ENCODE data around the gene DKK3.
A peak's percentile ranks its signal among the peaks of the same experiment; 100 is the strongest.

The DKK3 gene

GRCh38 chr11:11966354-11966741 lies 42.1 kb downstream of the DKK3 start:
- no peak for FAIRE-seq

- no peak for FAIRE-seq
These were observed 42.6 kb downstream of the DKK3 start for GRCh38 chr11:11965656-11966353.

GRCh38 chr11:11965192-11965591 lies 43.2 kb downstream of the DKK3 start:
- FAIRE-seq: no peak

GRCh38 chr11:11964774-11965150 lies 43.7 kb downstream of the DKK3 start:
- no peak for FAIRE-seq

- FAIRE-seq: no peak
These were observed 44.3 kb downstream of the DKK3 start for GRCh38 chr11:11963842-11964773.

- FAIRE-seq: no peak
These were observed 45.4 kb downstream of the DKK3 start for GRCh38 chr11:11963067-11963466.

GRCh38 chr11:11961399-11962028 lies 46.9 kb downstream of the DKK3 start:
- FAIRE-seq: no peak

GRCh38 chr11:11960687-11961086 lies 47.7 kb downstream of the DKK3 start:
- no peak for FAIRE-seq

- FAIRE-seq: no peak
These were observed 48.8 kb downstream of the DKK3 start for GRCh38 chr11:11959601-11960000.

GRCh38 chr11:11958403-11959231 lies 49.8 kb downstream of the DKK3 start:
- no peak for FAIRE-seq

GRCh38 chr11:11956006-11956405 lies 52.4 kb downstream of the DKK3 start:
- no peak for FAIRE-seq

- FAIRE-seq: no peak
These were observed 56.4 kb downstream of the DKK3 start for GRCh38 chr11:11952036-11952435.

GRCh38 chr11:11949482-11949881 lies 58.9 kb downstream of the DKK3 start:
- FAIRE-seq: no peak

GRCh38 chr11:11948242-11948947 lies 60.0 kb downstream of the DKK3 start:
- peak; percentile 31 for FAIRE-seq

- no peak for FAIRE-seq
These were observed 60.6 kb downstream of the DKK3 start for GRCh38 chr11:11947825-11948224.

- no peak for FAIRE-seq
These were observed 61.5 kb downstream of the DKK3 start for GRCh38 chr11:11946878-11947277.

GRCh38 chr11:11946180-11946579 lies 62.2 kb downstream of the DKK3 start:
- FAIRE-seq: no peak

GRCh38 chr11:11944444-11944843 lies 64.0 kb downstream of the DKK3 start:
- no peak for FAIRE-seq

GRCh38 chr11:11942668-11943067 lies 65.8 kb downstream of the DKK3 start:
- no peak for FAIRE-seq

- no peak for FAIRE-seq
These were observed 67.9 kb downstream of the DKK3 start for GRCh38 chr11:11940551-11940950.

- no peak for FAIRE-seq
These were observed 70.5 kb downstream of the DKK3 start for GRCh38 chr11:11937957-11938356.

- FAIRE-seq: peak; percentile 53
These were observed 71.0 kb downstream of the DKK3 start for GRCh38 chr11:11937433-11937832.

Data from G401.6 (cell line).